Uterus (tissue), 4 donors: ENCODE data around the gene ORAI3. TPM values are rescaled to one million over a fixed set of nuclear protein-coding genes. Genes with fewer than 3 reads are reported as not detected.

ENCODE experiments used
- DNase-seq, 2 donors: peaks; one replicate each; pipeline ENCODE4 v3.0.0-alpha.2; 2019 to 2020
- H3K27ac ChIP-seq, 2 donors: fragments of 200-600 bp; sonication (generic); 1 replicate in 1 of 2; 2 replicates in 1 of 2; pipeline ENCODE4 v1.5.1; 2016 to 2018
- H3K27me3 ChIP-seq, 2 donors: fragments of 200-600 bp; sonication (generic); one replicate each; pipeline ENCODE4 v1.5.1; 2018 to 2019; ENCODE audit warnings: control low read depth in 1 of 2
- H3K36me3 ChIP-seq, 2 donors: fragments of 200-600 bp; sonication (generic); one replicate each; pipeline ENCODE4 v1.5.1; 2019; ENCODE audit warnings: control low read depth in 1 of 2
- H3K4me1 ChIP-seq, 2 donors: fragments of 200-600 bp; sonication (generic); one replicate each; pipeline ENCODE4 v1.5.1; 2018 to 2019; ENCODE audit warnings: control low read depth in 1 of 2
- H3K4me3 ChIP-seq, 2 donors: fragments of 200-600 bp; sonication (generic); 1 replicate in 1 of 2; 2 replicates in 1 of 2; pipeline ENCODE4 v1.5.1; 2018 to 2019; ENCODE audit warnings: mild to moderate bottlenecking in 1 of 2
- H3K9me3 ChIP-seq, 2 donors: fragments of 200-600 bp; sonication (generic); one replicate each; pipeline ENCODE4 v1.5.1; 2019; ENCODE audit warnings: control low read depth in 1 of 2
- CTCF ChIP-seq, 4 experiments: fragments of 200-600 bp in 2 of 4; fragments of 450-650 bp in 2 of 4; sonication (generic) in 2 of 4; IDR thresholded peaks; one replicate each; pipeline ENCODE4 v1.5.1; 2016 to 2019; ENCODE audit warnings: antibody characterized with exemption in 4 of 4, mild to moderate bottlenecking in 2 of 4, moderate library complexity in 1 of 4
- POLR2A ChIP-seq, 2 donors: fragments of 450-650 bp; IDR thresholded peaks; one replicate each; pipeline ENCODE4 v1.6.1; 2016; ENCODE audit warnings: antibody characterized with exemption in 2 of 2, mild to moderate bottlenecking in 1 of 2, moderate library complexity in 1 of 2
- intact Hi-C: fragments of 100-400 bp; cut with DNase I; formaldehyde crosslinking; loops from one replicate; pipeline ENCODE4 v1.15.1; 2023; ENCODE audit warnings: low total_unique reads
- total RNA-seq, 4 donors: library from RNA; depleted of rRNA in 3 of 4; stranded (reverse); fragments of >200 nt in 3 of 4; gene quantifications; one replicate each; pipeline versions ENCODE4 v1.1.0 to v1.2.4, GENCODE V29; 2014 to 2023
- donor health status: DM: yes; HTN: yes; CAD: no.

ORAI3 gene
- total RNA-seq, 4 donors from 2014 or later = 21.7 to 65.0 (median 27.9) TPM

GRCh38 chr16:30997725-30998711 is 49.1 kb downstream of the ORAI3 start:
- no peaks in the 10 kb centered on the region for H3K27me3 ChIP-seq
- no peak for TF ChIP-seq CTCF (IDR thresholded peaks at IDR 0.05)
- no peak for TF ChIP-seq POLR2A (IDR thresholded peaks at IDR 0.05)
- H3K9me3 ChIP-seq = no peaks in the 10 kb centered on the region
- DNase-seq = peak; percentile 60 to 67
- peak overlapping the region; percentile 70 to 94 for H3K27ac ChIP-seq
- intact Hi-C loops = no loop called here
- H3K4me1 ChIP-seq = no peaks in the 10 kb centered on the region
- no peaks in the 10 kb centered on the region for H3K36me3 ChIP-seq
- H3K4me3 ChIP-seq = peak overlapping the region; percentile 43 to 57

GRCh38 chr16:30998852-30999761 is 50.2 kb downstream of the ORAI3 start:
- H3K27me3 ChIP-seq = no peaks in the 10 kb centered on the region
- TF ChIP-seq POLR2A (IDR thresholded peaks at IDR 0.05) = no peak
- no peaks in the 10 kb centered on the region for H3K4me1 ChIP-seq
- no peaks in the 10 kb centered on the region for H3K9me3 ChIP-seq
- H3K4me3 ChIP-seq = no peak overlapping the region
- peak overlapping the region in 1 of 2 donors; percentile 94 for H3K27ac ChIP-seq
- no peak for DNase-seq
- no peaks in the 10 kb centered on the region for H3K36me3 ChIP-seq
- intact Hi-C loops = no loop called here

- no peaks in the 10 kb centered on the region for H3K36me3 ChIP-seq
- H3K4me1 ChIP-seq = no peaks in the 10 kb centered on the region
- no peak for DNase-seq
- H3K27me3 ChIP-seq = no peaks in the 10 kb centered on the region
- no peak overlapping the region for H3K4me3 ChIP-seq
- no peak overlapping the region for H3K27ac ChIP-seq
- H3K9me3 ChIP-seq = no peaks in the 10 kb centered on the region
- intact Hi-C loops = no loop called here
- TF ChIP-seq POLR2A (IDR thresholded peaks at IDR 0.05) (no peak), CTCF (IDR thresholded peaks at IDR 0.05) (no peak)
Measured at GRCh38 chr16:31000671-31001382, 52.0 kb downstream of the ORAI3 start.

GRCh38 chr16:31001507-31002249 is 52.8 kb downstream of the ORAI3 start:
- no peak for TF ChIP-seq POLR2A (IDR thresholded peaks at IDR 0.05)
- no peak for TF ChIP-seq CTCF (IDR thresholded peaks at IDR 0.05)
- Histone ChIP-seq H3K9me3 (no peaks in the 10 kb centered on the region), H3K27me3 (no peaks in the 10 kb centered on the region), H3K27ac (no peak overlapping the region), H3K4me1 (no peaks in the 10 kb centered on the region), H3K36me3 (no peaks in the 10 kb centered on the region), H3K4me3 (no peak overlapping the region)
- no peak for DNase-seq
- intact Hi-C loops = no loop called here
